ENCODE measurements around the gene ZNF256. TPM values are rescaled to one million over a fixed set of nuclear protein-coding genes. Genes with fewer than 3 reads are reported as not detected.
A peak's percentile ranks its signal among the peaks of the same experiment; 100 is the strongest.

Gene ZNF256
- total and polyA plus RNA-seq, 2 of the 13 experiments (the other 11 are each of a cell fraction or from before 2014, with no cell fraction given), result 3.8 to 6.0 TPM

DNA sequence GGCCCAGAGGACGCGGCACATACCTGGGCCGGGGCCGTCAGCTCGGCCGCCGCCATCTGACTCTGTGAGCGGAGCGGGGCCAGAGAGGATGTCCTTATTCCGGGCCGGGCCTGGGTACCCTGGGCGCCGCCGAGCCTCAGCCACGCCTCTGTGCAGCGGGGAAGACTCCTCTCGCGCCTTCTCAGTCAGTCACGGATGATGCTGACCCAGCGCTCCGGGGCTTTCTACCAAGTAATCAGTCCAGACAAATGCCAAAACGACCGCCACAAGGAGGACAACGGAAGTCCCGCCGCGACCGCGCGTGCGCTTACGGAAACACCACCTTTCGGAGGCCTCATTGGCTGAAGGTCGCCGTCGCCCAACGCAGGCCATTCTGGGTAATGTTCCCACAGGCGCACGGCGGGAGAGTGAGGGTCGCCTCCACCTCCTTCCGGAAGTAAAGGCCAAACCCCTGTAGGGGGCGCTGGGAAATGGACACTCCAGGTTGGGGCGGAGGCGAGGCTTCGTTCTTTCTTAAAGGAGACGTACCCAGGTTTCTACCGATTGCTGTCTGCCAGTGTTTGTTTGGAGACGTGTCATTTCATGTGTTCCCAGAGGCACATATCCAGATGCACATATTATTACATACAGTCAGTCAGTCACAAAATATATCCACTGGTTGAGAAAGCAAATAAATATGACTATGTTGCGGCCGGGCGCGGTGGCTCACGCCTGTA, at the start of gene ZNF256 (continued):
- TF ChIP-seq TFE3 (CRISPR knock-in tag; IDR thresholded peaks at IDR 0.05) (0 out of 2 replicates have a peak, but pooled peaks have one; percentile 35), ZNF138 (CRISPR knock-in tag; IDR thresholded peaks at IDR 0.05; ENCODE audit: low read depth) (no peak; the same call in 1 of the 2 replicates), ZSCAN12 (CRISPR knock-in tag; IDR thresholded peaks at IDR 0.05) (no peak), PREB (CRISPR knock-in tag; IDR thresholded peaks at IDR 0.05) (no peak), RARG (CRISPR knock-in tag; IDR thresholded peaks at IDR 0.05; ENCODE audit: low read depth) (no peak), REPIN1 (CRISPR knock-in tag; IDR thresholded peaks at IDR 0.05; ENCODE audit: borderline replicate concordance, low read depth) (peak; percentile 65; the same call in 1 of the 2 replicates), JUND (CRISPR knock-in tag; IDR thresholded peaks at IDR 0.05) (no peak), EHMT2 (IDR thresholded peaks at IDR 0.05; ENCODE audit: borderline replicate concordance, low read depth, low read length) (no peak), PCBP2 (optimal IDR thresholded peaks at IDR 0.05; ENCODE audit: low read depth, low read length, poor library complexity, severe bottlenecking) (no peak), GFI1 (CRISPR knock-in tag; IDR thresholded peaks at IDR 0.05; ENCODE audit: borderline replicate concordance) (no peak; the same call in 1 of the 2 replicates), PLRG1 (conservative IDR thresholded peaks at IDR 0.05) (no peak), TP53 (CRISPR knock-in tag; conservative IDR thresholded peaks at IDR 0.05) (no peak)
- TF ChIP-seq, protein P1, sequence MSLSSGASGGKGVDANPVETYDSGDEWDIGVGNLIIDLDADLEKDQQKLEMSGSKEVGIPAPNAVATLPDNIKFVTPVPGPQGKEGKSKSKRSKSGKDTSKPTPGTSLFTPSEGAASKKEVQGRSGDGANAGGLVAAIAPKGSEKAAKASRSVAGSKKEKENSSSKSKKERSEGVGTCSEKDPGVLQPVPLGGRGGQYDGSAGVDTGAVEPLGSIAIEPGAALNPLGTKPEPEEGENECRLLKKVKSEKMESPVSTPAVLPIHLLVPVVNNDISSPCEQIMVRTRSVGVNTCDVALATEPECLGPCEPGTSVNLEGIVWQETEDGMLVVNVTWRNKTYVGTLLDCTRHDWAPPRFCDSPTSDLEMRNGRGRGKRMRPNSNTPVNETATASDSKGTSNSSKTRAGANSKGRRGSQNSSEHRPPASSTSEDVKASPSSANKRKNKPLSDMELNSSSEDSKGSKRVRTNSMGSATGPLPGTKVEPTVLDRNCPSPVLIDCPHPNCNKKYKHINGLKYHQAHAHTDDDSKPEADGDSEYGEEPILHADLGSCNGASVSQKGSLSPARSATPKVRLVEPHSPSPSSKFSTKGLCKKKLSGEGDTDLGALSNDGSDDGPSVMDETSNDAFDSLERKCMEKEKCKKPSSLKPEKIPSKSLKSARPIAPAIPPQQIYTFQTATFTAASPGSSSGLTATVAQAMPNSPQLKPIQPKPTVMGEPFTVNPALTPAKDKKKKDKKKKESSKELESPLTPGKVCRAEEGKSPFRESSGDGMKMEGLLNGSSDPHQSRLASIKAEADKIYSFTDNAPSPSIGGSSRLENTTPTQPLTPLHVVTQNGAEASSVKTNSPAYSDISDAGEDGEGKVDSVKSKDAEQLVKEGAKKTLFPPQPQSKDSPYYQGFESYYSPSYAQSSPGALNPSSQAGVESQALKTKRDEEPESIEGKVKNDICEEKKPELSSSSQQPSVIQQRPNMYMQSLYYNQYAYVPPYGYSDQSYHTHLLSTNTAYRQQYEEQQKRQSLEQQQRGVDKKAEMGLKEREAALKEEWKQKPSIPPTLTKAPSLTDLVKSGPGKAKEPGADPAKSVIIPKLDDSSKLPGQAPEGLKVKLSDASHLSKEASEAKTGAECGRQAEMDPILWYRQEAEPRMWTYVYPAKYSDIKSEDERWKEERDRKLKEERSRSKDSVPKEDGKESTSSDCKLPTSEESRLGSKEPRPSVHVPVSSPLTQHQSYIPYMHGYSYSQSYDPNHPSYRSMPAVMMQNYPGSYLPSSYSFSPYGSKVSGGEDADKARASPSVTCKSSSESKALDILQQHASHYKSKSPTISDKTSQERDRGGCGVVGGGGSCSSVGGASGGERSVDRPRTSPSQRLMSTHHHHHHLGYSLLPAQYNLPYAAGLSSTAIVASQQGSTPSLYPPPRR (CRISPR knock-in tag; IDR thresholded peaks at IDR 0.05; ENCODE audit: borderline replicate concordance), result peak; percentile 51
- TF ChIP-seq, protein P2, sequence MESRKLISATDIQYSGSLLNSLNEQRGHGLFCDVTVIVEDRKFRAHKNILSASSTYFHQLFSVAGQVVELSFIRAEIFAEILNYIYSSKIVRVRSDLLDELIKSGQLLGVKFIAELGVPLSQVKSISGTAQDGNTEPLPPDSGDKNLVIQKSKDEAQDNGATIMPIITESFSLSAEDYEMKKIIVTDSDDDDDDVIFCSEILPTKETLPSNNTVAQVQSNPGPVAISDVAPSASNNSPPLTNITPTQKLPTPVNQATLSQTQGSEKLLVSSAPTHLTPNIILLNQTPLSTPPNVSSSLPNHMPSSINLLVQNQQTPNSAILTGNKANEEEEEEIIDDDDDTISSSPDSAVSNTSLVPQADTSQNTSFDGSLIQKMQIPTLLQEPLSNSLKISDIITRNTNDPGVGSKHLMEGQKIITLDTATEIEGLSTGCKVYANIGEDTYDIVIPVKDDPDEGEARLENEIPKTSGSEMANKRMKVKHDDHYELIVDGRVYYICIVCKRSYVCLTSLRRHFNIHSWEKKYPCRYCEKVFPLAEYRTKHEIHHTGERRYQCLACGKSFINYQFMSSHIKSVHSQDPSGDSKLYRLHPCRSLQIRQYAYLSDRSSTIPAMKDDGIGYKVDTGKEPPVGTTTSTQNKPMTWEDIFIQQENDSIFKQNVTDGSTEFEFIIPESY (CRISPR knock-in tag; IDR thresholded peaks at IDR 0.05), result peak; percentile 71
- TF ChIP-seq, protein P3, sequence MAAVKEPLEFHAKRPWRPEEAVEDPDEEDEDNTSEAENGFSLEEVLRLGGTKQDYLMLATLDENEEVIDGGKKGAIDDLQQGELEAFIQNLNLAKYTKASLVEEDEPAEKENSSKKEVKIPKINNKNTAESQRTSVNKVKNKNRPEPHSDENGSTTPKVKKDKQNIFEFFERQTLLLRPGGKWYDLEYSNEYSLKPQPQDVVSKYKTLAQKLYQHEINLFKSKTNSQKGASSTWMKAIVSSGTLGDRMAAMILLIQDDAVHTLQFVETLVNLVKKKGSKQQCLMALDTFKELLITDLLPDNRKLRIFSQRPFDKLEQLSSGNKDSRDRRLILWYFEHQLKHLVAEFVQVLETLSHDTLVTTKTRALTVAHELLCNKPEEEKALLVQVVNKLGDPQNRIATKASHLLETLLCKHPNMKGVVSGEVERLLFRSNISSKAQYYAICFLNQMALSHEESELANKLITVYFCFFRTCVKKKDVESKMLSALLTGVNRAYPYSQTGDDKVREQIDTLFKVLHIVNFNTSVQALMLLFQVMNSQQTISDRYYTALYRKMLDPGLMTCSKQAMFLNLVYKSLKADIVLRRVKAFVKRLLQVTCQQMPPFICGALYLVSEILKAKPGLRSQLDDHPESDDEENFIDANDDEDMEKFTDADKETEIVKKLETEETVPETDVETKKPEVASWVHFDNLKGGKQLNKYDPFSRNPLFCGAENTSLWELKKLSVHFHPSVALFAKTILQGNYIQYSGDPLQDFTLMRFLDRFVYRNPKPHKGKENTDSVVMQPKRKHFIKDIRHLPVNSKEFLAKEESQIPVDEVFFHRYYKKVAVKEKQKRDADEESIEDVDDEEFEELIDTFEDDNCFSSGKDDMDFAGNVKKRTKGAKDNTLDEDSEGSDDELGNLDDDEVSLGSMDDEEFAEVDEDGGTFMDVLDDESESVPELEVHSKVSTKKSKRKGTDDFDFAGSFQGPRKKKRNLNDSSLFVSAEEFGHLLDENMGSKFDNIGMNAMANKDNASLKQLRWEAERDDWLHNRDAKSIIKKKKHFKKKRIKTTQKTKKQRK (IDR thresholded peaks at IDR 0.05; ENCODE audit: low read length), result no peak

Measured in HepG2 (cell line).